HepG2 (cell line): ENCODE data around the gene ACAD8. TPM values are rescaled to one million over a fixed set of nuclear protein-coding genes. Genes with fewer than 3 reads are reported as not detected.

Experiments
- ARNTL ChIP-seq: sonication (generic); formaldehyde crosslinking; IDR thresholded peaks from 2 replicates; pipeline ENCODE4 v1.4.0; 2020; ENCODE audit warnings: mild to moderate bottlenecking, missing genetic modification reagents
- ATF1 ChIP-seq: IDR thresholded peaks from 2 replicates; pipeline ENCODE4 v1.6.1; 2016; ENCODE audit warnings: mild to moderate bottlenecking, control low read depth
- ATF7-NPFF ChIP-seq: sonication (generic); formaldehyde crosslinking; IDR thresholded peaks from 2 replicates; pipeline ENCODE4 v1.8.1; 2023; ENCODE audit warnings: mild to moderate bottlenecking, low read depth, missing genetic modification reagents, moderate library complexity
- BORCS8-MEF2B ChIP-seq: sonication (generic); formaldehyde crosslinking; IDR thresholded peaks from 2 replicates; pipeline ENCODE4 v1.8.0; 2022; ENCODE audit warnings: mild to moderate bottlenecking, missing genetic modification reagents
- HMGXB3 ChIP-seq: sonication (generic); formaldehyde crosslinking; IDR thresholded peaks from 2 replicates; pipeline ENCODE4 v1.4.0; 2020; ENCODE audit warnings: missing genetic modification reagents, borderline replicate concordance
- JUND ChIP-seq: sonication (generic); formaldehyde crosslinking; IDR thresholded peaks from 2 replicates; pipeline ENCODE4 v1.8.0; 2022; ENCODE audit warnings: mild to moderate bottlenecking, missing genetic modification reagents
- KMT2B ChIP-seq: IDR thresholded peaks from 2 replicates; pipeline ENCODE4 v1.6.1; 2016; ENCODE audit warnings: missing genetic modification reagents, missing compliant biosample characterization
- LCORL ChIP-seq, 2 experiments: fragments of 450-650 bp in 1 of 2; sonication (generic) in 1 of 2; formaldehyde crosslinking in 1 of 2; IDR thresholded peaks; 2 replicates each; pipeline versions ENCODE4 v1.5.0 to v1.6.1; 2017 to 2020; ENCODE audit warnings: antibody characterized with exemption in 1 of 2, missing genetic modification reagents in 1 of 2
- NR2F6 ChIP-seq, 2 experiments: IDR thresholded peaks; 2 replicates each; pipeline ENCODE4 v1.6.1; 2016; ENCODE audit warnings: antibody characterized with exemption in 1 of 2, mild to moderate bottlenecking in 1 of 2
- PCBP1 ChIP-seq: fragments of 200-400 bp; formaldehyde crosslinking; IDR thresholded peaks from 2 replicates; pipeline ENCODE4 v1.6.1; 2017; ENCODE audit warnings: mild to moderate bottlenecking, low read depth, low read length, borderline replicate concordance
- POLR2AphosphoS5 ChIP-seq: IDR thresholded peaks from 2 replicates; pipeline ENCODE4 v1.6.1; 2012; ENCODE audit warnings: low read depth, low read length
- SMAD9 ChIP-seq: sonication (generic); formaldehyde crosslinking; IDR thresholded peaks from 2 replicates; pipeline ENCODE4 v1.5.1; 2020; ENCODE audit warnings: mild to moderate bottlenecking, missing genetic modification reagents
- YEATS2 ChIP-seq: sonication (generic); formaldehyde crosslinking; IDR thresholded peaks from 2 replicates; pipeline ENCODE4 v1.4.0; 2020; ENCODE audit warnings: missing genetic modification reagents, borderline replicate concordance
- ZBTB8A ChIP-seq: sonication (generic); formaldehyde crosslinking; IDR thresholded peaks from 2 replicates; pipeline ENCODE4 v1.4.0; 2020; ENCODE audit warnings: mild to moderate bottlenecking, low read depth, missing genetic modification reagents, borderline replicate concordance
- ZKSCAN8 ChIP-seq: IDR thresholded peaks from 2 replicates; pipeline ENCODE4 v1.6.1; 2016; ENCODE audit warnings: borderline replicate concordance, missing genetic modification reagents, missing compliant biosample characterization
- ZNF292 ChIP-seq: sonication (generic); formaldehyde crosslinking; IDR thresholded peaks from 2 replicates; pipeline ENCODE4 v1.8.1; 2022; ENCODE audit warnings: mild to moderate bottlenecking, low read depth, missing genetic modification reagents, borderline replicate concordance
- ZNF44 ChIP-seq: sonication (generic); formaldehyde crosslinking; IDR thresholded peaks from 2 replicates; pipeline ENCODE4 v1.5.1; 2020; ENCODE audit warnings: mild to moderate bottlenecking, missing genetic modification reagents
- ZNF543 ChIP-seq: sonication (generic); formaldehyde crosslinking; IDR thresholded peaks from 2 replicates; pipeline ENCODE4 v1.4.0; 2020; ENCODE audit warnings: mild to moderate bottlenecking, missing genetic modification reagents
- ZNF567 ChIP-seq: sonication (generic); formaldehyde crosslinking; IDR thresholded peaks from 2 replicates; pipeline ENCODE4 v1.8.1; 2023; ENCODE audit warnings: mild to moderate bottlenecking, missing genetic modification reagents, borderline replicate concordance
- ZNF639 ChIP-seq: conservative IDR thresholded peaks from 2 replicates; pipeline ENCODE4 v1.6.1; 2018; ENCODE audit warnings: missing genetic modification reagents
- ZNF766 ChIP-seq: sonication (generic); formaldehyde crosslinking; IDR thresholded peaks from 2 replicates; pipeline ENCODE4 v1.5.0; 2020; ENCODE audit warnings: missing genetic modification reagents, borderline replicate concordance
- ZNF784 ChIP-seq: sonication (generic); formaldehyde crosslinking; IDR thresholded peaks from 2 replicates; pipeline ENCODE4 v1.5.1; 2020; ENCODE audit warnings: missing genetic modification reagents, mild to moderate bottlenecking, borderline replicate concordance
- ZNF841 ChIP-seq: sonication (generic); formaldehyde crosslinking; IDR thresholded peaks from 2 replicates; pipeline ENCODE4 v1.8.1; 2023; ENCODE audit warnings: missing genetic modification reagents, borderline replicate concordance
- polyA plus RNA-seq, 8 experiments: library from polyadenylated mRNA; depleted of rRNA in 3 of 8; stranded (reverse) in 7 of 8; unstranded in 1 of 8; fragments of >200 nt; fragmentation: Illumina TruSeq in 4 of 8; extraction: Trizol in 4 of 8; gene quantifications; 2 replicates each; pipeline versions ENCODE4 v1.2.1 to v1.2.3, GENCODE V29; 2011 to 2016; ENCODE audit warnings: low read depth in 4 of 8, missing spikeins in 1 of 8, mixed read lengths in 1 of 8; ENCODE audit not compliant: insufficient read depth in 1 of 8
- total RNA-seq, 5 experiments: library from RNA; depleted of rRNA; stranded (reverse); fragments of >200 nt; fragmentation: Illumina TruSeq; extraction: Trizol; gene quantifications; 2 replicates each; pipeline ENCODE4 v1.2.3, GENCODE V29; 2016; ENCODE audit warnings: low read depth in 1 of 5

The ACAD8 gene
- total and polyA plus RNA-seq, 2 of the 13 experiments (the other 11 are each of a cell fraction or from before 2014, with no cell fraction given): 13.5 to 20.3 TPM

- TF ChIP-seq HMGXB3 (CRISPR knock-in tag) (0 out of 2 replicates have a peak, but pooled peaks have one; percentile 47), SMAD9 (CRISPR knock-in tag) (0 out of 2 replicates have a peak, but pooled peaks have one; percentile 37), JUND (CRISPR knock-in tag) (no peak), ZNF44 (CRISPR knock-in tag) (peak; percentile 95; the same call in 1 of the 2 replicates), ZNF567 (CRISPR knock-in tag) (no peak), LCORL (IDR thresholded peaks at IDR 0.05) (no peak), LCORL (CRISPR knock-in tag; IDR thresholded peaks at IDR 0.05) (0 out of 2 replicates have a peak, but pooled peaks have one; percentile 79), ARNTL (CRISPR knock-in tag) (no peak), ZNF784 (peak; percentile 68; the same call in 1 of the 2 replicates), ATF7-NPFF (CRISPR knock-in tag) (0 out of 2 replicates have a peak, but pooled peaks have one; percentile 13), ATF1 (CRISPR knock-in tag) (peak; percentile 65), PCBP1 (0 out of 2 replicates have a peak, but pooled peaks have one; percentile 36), BORCS8-MEF2B (CRISPR knock-in tag) (no peak), ZKSCAN8 (CRISPR knock-in tag) (0 out of 2 replicates have a peak, but pooled peaks have one; percentile 15), POLR2AphosphoS5 (peak; percentile 93), KMT2B (peak; percentile 96), ZBTB8A (CRISPR knock-in tag) (no peak), ZNF543 (CRISPR knock-in tag) (0 out of 2 replicates have a peak, but pooled peaks have one; percentile 47), ZNF841 (no peak), NR2F6 (IDR thresholded peaks at IDR 0.05) (no peak), NR2F6 (CRISPR knock-in tag; IDR thresholded peaks at IDR 0.05) (peak; percentile 19; the same call in 1 of the 2 replicates), ZNF766 (CRISPR knock-in tag) (no peak), ZNF639 (CRISPR knock-in tag) (peak; percentile 71; the same call in 1 of the 2 replicates), YEATS2 (CRISPR knock-in tag) (peak; percentile 82; the same call in 1 of the 2 replicates), ZNF292 (CRISPR knock-in tag) (peak; percentile 62; the same call in 1 of the 2 replicates)
Observed at GRCh38 chr11:134253188-134253993, at the start of gene ACAD8, which contains the start of gene THYN1 (continued).
